Activated CD4-positive, alpha-beta T cell treated with anti-CD3 and anti-CD28 coated beads for 36 hours (primary cell): Measurements from ENCODE around the gene FSIP1. TPM values are rescaled to one million over a fixed set of nuclear protein-coding genes. Genes with fewer than 3 reads are reported as not detected.

Source experiments
- ATAC-seq: fragments of 200-7000 bp; cut with Tn5 transposase; one replicate; pipeline ENCODE4 v1.10.0; 2021; ENCODE audit warnings: mild to moderate bottlenecking, moderate library complexity
- CTCF ChIA-PET: fragments of 350-600 bp; sonication (Branson Sonifier 250); formaldehyde crosslinking; loops from one replicate; lab custom pipeline; 2021; ENCODE audit warnings: antibody characterized with exemption; lab: Charles Lee
- POLR2A ChIA-PET: fragments of 350-600 bp; sonication (Branson Sonifier 250); formaldehyde crosslinking; loops from one replicate; lab custom pipeline; 2021; ENCODE audit warnings: antibody characterized with exemption, inconsistent platforms; lab: Charles Lee
- DNase-seq: peaks from one replicate; pipeline ENCODE4 v3.0.0-alpha.2; 2020
- H3K27ac Mint-ChIP-seq: one replicate; pipeline ENCODE4 v1.8.0; 2021; ENCODE audit warnings: mixed read lengths
- H3K27me3 Mint-ChIP-seq: one replicate; pipeline ENCODE4 v1.8.0; 2021; ENCODE audit warnings: mixed read lengths
- H3K36me3 Mint-ChIP-seq: one replicate; pipeline ENCODE4 v1.8.0; 2021; ENCODE audit warnings: low read depth, mixed read lengths
- H3K4me1 Mint-ChIP-seq: one replicate; pipeline ENCODE4 v1.8.0; 2021; ENCODE audit warnings: mixed read lengths
- H3K4me3 Mint-ChIP-seq: one replicate; pipeline ENCODE4 v1.8.0; 2021; ENCODE audit warnings: mild to moderate bottlenecking, moderate library complexity, mixed read lengths
- H3K9me3 Mint-ChIP-seq: one replicate; pipeline ENCODE4 v1.8.0; 2021; ENCODE audit warnings: low read depth, mixed read lengths
- intact Hi-C, 2 experiments: fragments of 100-400 bp; cut with DNase I in 1 of 2; cut with micrococcal nuclease in 1 of 2; formaldehyde crosslinking; loops; one replicate each; pipeline versions ENCODE4 v1.14.2 to v1.15.1; 2022 to 2024; cut with DNase I, micrococcal nuclease
- total RNA-seq, 2 experiments: library from RNA; stranded (reverse); gene quantifications; one replicate each; pipeline ENCODE4 v1.2.3, GENCODE V29; 2021

Gene FSIP1
- total RNA-seq, 2 experiments from 2014 or later = 0.25 to 0.32 TPM

- intact Hi-C loops = loop anchor here in 1 of 2 experiments (5.0 kb wide), 1 partner anchor 259 kb away; no protein-coding TSS in a partner anchor
- no peaks in the 10 kb centered on the region for H3K36me3 Mint-ChIP-seq
- no peak overlapping the region for H3K27ac Mint-ChIP-seq
- H3K9me3 Mint-ChIP-seq = no peaks in the 10 kb centered on the region
- ChIA-PET CTCF (interaction anchor here (0.6 to 3.9 kb wide), 6 partner anchors 16 to 162 kb away, joined by 3 to 37 read pairs (median 4); no protein-coding TSS in a partner anchor), POLR2A (no interaction called here)
- H3K4me1 Mint-ChIP-seq = no peaks in the 10 kb centered on the region
- H3K27me3 Mint-ChIP-seq = peaks cover 1% of the 10 kb centered on the region
- ATAC-seq (no peak), DNase-seq (no peak)
- no peak overlapping the region for H3K4me3 Mint-ChIP-seq
Observed at GRCh38 chr15:39741258-39741657, 41.4 kb downstream of the FSIP1 start.

GRCh38 chr15:39738998-39739397 is 43.6 kb downstream of the FSIP1 start:
- intact Hi-C loops = no loop called here
- CTCF ChIA-PET = interaction anchor here (3.9 kb wide), 1 partner anchor 18 kb away, joined by 37 read pairs; no protein-coding TSS in a partner anchor
- H3K9me3 Mint-ChIP-seq = no peaks in the 10 kb centered on the region

GRCh38 chr15:39737196-39737550 is 45.5 kb downstream of the FSIP1 start:
- Mint-ChIP-seq H3K9me3 (no peaks in the 10 kb centered on the region), H3K4me3 (no peak overlapping the region), H3K4me1 (no peaks in the 10 kb centered on the region), H3K27ac (no peak overlapping the region), H3K36me3 (no peaks in the 10 kb centered on the region), H3K27me3 (no peaks in the 10 kb centered on the region)
- intact Hi-C loops = no loop called here
- ChIA-PET CTCF (interaction anchor here (2.0 kb wide), 1 partner anchor 20 kb away, joined by 22 read pairs; no protein-coding TSS in a partner anchor), POLR2A (no interaction called here)
- DNase-seq (no peak), ATAC-seq (no peak)

More at GRCh38 chr15:39738998-39739397, 43.6 kb downstream of the FSIP1 start:
- ATAC-seq = no peak
- H3K27me3 Mint-ChIP-seq = no peaks in the 10 kb centered on the region
- H3K27ac Mint-ChIP-seq = no peak overlapping the region
- no peaks in the 10 kb centered on the region for H3K36me3 Mint-ChIP-seq
- DNase-seq = no peak
- POLR2A ChIA-PET = no interaction called here
- no peak overlapping the region for H3K4me3 Mint-ChIP-seq
- no peaks in the 10 kb centered on the region for H3K4me1 Mint-ChIP-seq

- intact Hi-C loops = no loop called here
- Mint-ChIP-seq H3K36me3 (no peaks in the 10 kb centered on the region), H3K4me1 (no peaks in the 10 kb centered on the region), H3K27ac (no peak overlapping the region), H3K27me3 (no peaks in the 10 kb centered on the region), H3K9me3 (no peaks in the 10 kb centered on the region), H3K4me3 (no peak overlapping the region)
- CTCF ChIA-PET = interaction anchor here (0.6 to 2.0 kb wide), 4 partner anchors 15 to 49 kb away, joined by 3 to 22 read pairs (median 4); no protein-coding TSS in a partner anchor
- POLR2A ChIA-PET = no interaction called here
- DNase-seq = no peak
- no peak for ATAC-seq
Observed at GRCh38 chr15:39736412-39737195, 46.0 kb downstream of the FSIP1 start.

GRCh38 chr15:39735120-39735717 is 47.4 kb downstream of the FSIP1 start:
- H3K27ac Mint-ChIP-seq = no peak overlapping the region
- CTCF ChIA-PET = interaction anchor here (0.6 to 2.0 kb wide), 4 partner anchors 22 to 975 kb away, joined by 3 to 22 read pairs (median 4); no protein-coding TSS in a partner anchor
- H3K4me1 Mint-ChIP-seq = no peaks in the 10 kb centered on the region
- no peak for ATAC-seq
- H3K9me3 Mint-ChIP-seq = no peaks in the 10 kb centered on the region
- H3K36me3 Mint-ChIP-seq = no peaks in the 10 kb centered on the region
- POLR2A ChIA-PET = no interaction called here
- intact Hi-C loops = no loop called here
- H3K27me3 Mint-ChIP-seq = no peaks in the 10 kb centered on the region
- no peak for DNase-seq
- no peak overlapping the region for H3K4me3 Mint-ChIP-seq

- intact Hi-C loops = no loop called here
- Mint-ChIP-seq H3K27me3 (peaks cover 10% of the 10 kb centered on the region), H3K4me1 (no peaks in the 10 kb centered on the region), H3K27ac (no peak overlapping the region), H3K9me3 (no peaks in the 10 kb centered on the region), H3K36me3 (no peaks in the 10 kb centered on the region), H3K4me3 (no peak overlapping the region)
- ChIA-PET POLR2A (no interaction called here), CTCF (interaction anchor here (0.5 to 1.0 kb wide), 2 partner anchors 26 to 314 kb away, joined by 3 read pairs; no protein-coding TSS in a partner anchor)
- DNase-seq (no peak), ATAC-seq (no peak)
Observed at GRCh38 chr15:39731266-39731665, 51.4 kb downstream of the FSIP1 start.

- POLR2A ChIA-PET = no interaction called here
- H3K27me3 Mint-ChIP-seq = peaks cover 10% of the 10 kb centered on the region
Observed at GRCh38 chr15:39730552-39730951, 52.1 kb downstream of the FSIP1 start.

GRCh38 chr15:39729500-39729899 is 53.1 kb downstream of the FSIP1 start:
- no peak overlapping the region for H3K27ac Mint-ChIP-seq
- no peak for ATAC-seq
- intact Hi-C loops = no loop called here
- no peak overlapping the region for H3K4me3 Mint-ChIP-seq
- H3K9me3 Mint-ChIP-seq = no peaks in the 10 kb centered on the region
- no peaks in the 10 kb centered on the region for H3K36me3 Mint-ChIP-seq
- H3K4me1 Mint-ChIP-seq = no peaks in the 10 kb centered on the region
- ChIA-PET CTCF (interaction anchor here (1.5 kb wide), 1 partner anchor 28 kb away, joined by 3 read pairs; no protein-coding TSS in a partner anchor), POLR2A (no interaction called here)
- DNase-seq = no peak
- H3K27me3 Mint-ChIP-seq = peaks cover 11% of the 10 kb centered on the region

More at GRCh38 chr15:39730552-39730951, 52.1 kb downstream of the FSIP1 start:
- intact Hi-C loops = no loop called here
- CTCF ChIA-PET = interaction anchor here (1.5 kb wide), 1 partner anchor 27 kb away, joined by 3 read pairs; no protein-coding TSS in a partner anchor
- DNase-seq = no peak
- no peak overlapping the region for H3K4me3 Mint-ChIP-seq
- H3K4me1 Mint-ChIP-seq = no peaks in the 10 kb centered on the region
- no peaks in the 10 kb centered on the region for H3K36me3 Mint-ChIP-seq
- no peak for ATAC-seq
- H3K9me3 Mint-ChIP-seq = no peaks in the 10 kb centered on the region
- no peak overlapping the region for H3K27ac Mint-ChIP-seq

- intact Hi-C loops = no loop called here
- H3K27ac Mint-ChIP-seq = no peak overlapping the region
- CTCF ChIA-PET = no interaction called here
- POLR2A ChIA-PET = no interaction called here
- H3K27me3 Mint-ChIP-seq = peaks cover 11% of the 10 kb centered on the region
- no peaks in the 10 kb centered on the region for H3K36me3 Mint-ChIP-seq
- no peak for ATAC-seq
- DNase-seq = no peak
- H3K4me1 Mint-ChIP-seq = no peaks in the 10 kb centered on the region
- H3K4me3 Mint-ChIP-seq = no peak overlapping the region
- no peaks in the 10 kb centered on the region for H3K9me3 Mint-ChIP-seq
Observed at GRCh38 chr15:39728845-39729244, 53.8 kb downstream of the FSIP1 start.

GRCh38 chr15:39721893-39722292 is 60.7 kb downstream of the FSIP1 start:
- intact Hi-C loops = no loop called here
- CTCF ChIA-PET = interaction anchor here (0.6 to 1.2 kb wide), 2 partner anchors 14 to 606 kb away, joined by 3 to 4 read pairs; no protein-coding TSS in a partner anchor

More at GRCh38 chr15:39721893-39722292, 60.7 kb downstream of the FSIP1 start:
- no peak overlapping the region for H3K4me3 Mint-ChIP-seq
- POLR2A ChIA-PET = no interaction called here
- DNase-seq (no peak), ATAC-seq (no peak)
- H3K4me1 Mint-ChIP-seq = peaks cover 7% of the 10 kb centered on the region
- no peaks in the 10 kb centered on the region for H3K9me3 Mint-ChIP-seq
- no peak overlapping the region for H3K27ac Mint-ChIP-seq
- H3K27me3 Mint-ChIP-seq = peaks cover 2% of the 10 kb centered on the region
- no peaks in the 10 kb centered on the region for H3K36me3 Mint-ChIP-seq
